WTC11 (cell line): ENCODE results near the gene AQP4. TPM values are rescaled to one million over a fixed set of nuclear protein-coding genes. Genes with fewer than 3 reads are reported as not detected.

ENCODE experiments used
- ATAC-seq: fragments of 200-7000 bp; cut with Tn5 transposase; 2 replicates; pipeline ENCODE4 v1.10.0; 2021; ENCODE audit warnings: mild to moderate bottlenecking, moderate library complexity
- CTCF ChIA-PET: fragments of 300-600 bp; sonication (Branson Sonifier 250); formaldehyde crosslinking; loops from one replicate; lab custom pipeline; 2021; ENCODE audit warnings: antibody characterized with exemption; lab: Charles Lee
- POLR2A ChIA-PET: fragments of 350-600 bp; sonication (Branson Sonifier 250); formaldehyde crosslinking; loops from one replicate; lab custom pipeline; 2021; ENCODE audit warnings: antibody characterized with exemption; lab: Charles Lee
- DNase-seq: peaks from one replicate; pipeline ENCODE4 v3.0.0; 2021; ENCODE audit warnings: low spot score
- H3K27ac Mint-ChIP-seq: 2 replicates; pipeline ENCODE4 v1.8.0; 2021; ENCODE audit warnings: mixed read lengths
- H3K27me3 Mint-ChIP-seq: 2 replicates; pipeline ENCODE4 v1.8.0; 2021; ENCODE audit warnings: low read depth, mild to moderate bottlenecking, moderate library complexity, mixed read lengths
- H3K36me3 Mint-ChIP-seq: 2 replicates; pipeline ENCODE4 v1.8.0; 2021; ENCODE audit warnings: mixed read lengths
- H3K4me1 Mint-ChIP-seq: 2 replicates; pipeline ENCODE4 v1.8.0; 2022; ENCODE audit warnings: mixed read lengths
- H3K4me3 Mint-ChIP-seq: 2 replicates; pipeline ENCODE4 v1.8.0; 2021; ENCODE audit warnings: mild to moderate bottlenecking, moderate library complexity, mixed read lengths
- H3K9me3 Mint-ChIP-seq: 2 replicates; pipeline ENCODE4 v1.8.0; 2021; ENCODE audit warnings: mixed read lengths
- EMX1 ChIP-seq: fragments of 250-450 bp; sonication (Bioruptor Pico); IDR thresholded peaks from 2 replicates; pipeline ENCODE4 v1.8.0; 2021; ENCODE audit warnings: mild to moderate bottlenecking
- FOXK1 ChIP-seq: sonication (generic); formaldehyde crosslinking; IDR thresholded peaks from 2 replicates; pipeline ENCODE4 v1.8.0; 2022; ENCODE audit warnings: mild to moderate bottlenecking, moderate library complexity, missing genetic modification reagents
- JUN ChIP-seq: sonication (generic); formaldehyde crosslinking; IDR thresholded peaks from 2 replicates; pipeline ENCODE4 v1.8.0; 2023; ENCODE audit warnings: mild to moderate bottlenecking, missing genetic modification reagents
- KAT7 ChIP-seq: sonication (generic); formaldehyde crosslinking; IDR thresholded peaks from 2 replicates; pipeline ENCODE4 v1.8.1; 2023; ENCODE audit warnings: missing genetic modification reagents, mild to moderate bottlenecking, borderline replicate concordance
- NFATC4 ChIP-seq: fragments of 250-450 bp; sonication (Bioruptor Pico); IDR thresholded peaks from 2 replicates; pipeline ENCODE4 v1.9.0; 2021; ENCODE audit warnings: mild to moderate bottlenecking
- SMAD4 ChIP-seq: sonication (generic); formaldehyde crosslinking; IDR thresholded peaks from 2 replicates; pipeline ENCODE4 v1.8.0; 2022; ENCODE audit warnings: mild to moderate bottlenecking, missing genetic modification reagents
- TCF7 ChIP-seq: sonication (generic); formaldehyde crosslinking; IDR thresholded peaks from 2 replicates; pipeline ENCODE4 v1.8.0; 2022; ENCODE audit warnings: mild to moderate bottlenecking, low read depth, missing genetic modification reagents, moderate library complexity
- ZNF121 ChIP-seq: sonication (generic); formaldehyde crosslinking; IDR thresholded peaks from 2 replicates; pipeline ENCODE4 v1.8.0; 2023; ENCODE audit warnings: missing genetic modification reagents
- ZNF219 ChIP-seq: sonication (generic); formaldehyde crosslinking; IDR thresholded peaks from 2 replicates; pipeline ENCODE4 v1.8.0; 2023; ENCODE audit warnings: missing genetic modification reagents, mild to moderate bottlenecking, borderline replicate concordance
- total RNA-seq: library from RNA; stranded (reverse); gene quantifications from 3 replicates; pipeline ENCODE4 v1.2.3, GENCODE V29; 2021
- TF ChIP-seq, protein P1 (sequence below): sonication (generic); formaldehyde crosslinking; IDR thresholded peaks from 2 replicates; pipeline ENCODE4 v1.8.0; 2022; ENCODE audit warnings: mild to moderate bottlenecking, missing genetic modification reagents
- TF ChIP-seq, protein P2 (sequence below): fragments of 250-450 bp; sonication (Bioruptor Pico); IDR thresholded peaks from 2 replicates; pipeline ENCODE4 v1.9.0; 2021; ENCODE audit warnings: mild to moderate bottlenecking, borderline replicate concordance
- TF ChIP-seq, protein P3 (sequence below): sonication (generic); formaldehyde crosslinking; IDR thresholded peaks from 2 replicates; pipeline ENCODE4 v1.8.1; 2022; ENCODE audit warnings: missing genetic modification reagents, borderline replicate concordance
- TF ChIP-seq, protein P4 (sequence below): sonication (generic); formaldehyde crosslinking; IDR thresholded peaks from 2 replicates; pipeline ENCODE4 v1.8.0; 2022; ENCODE audit warnings: mild to moderate bottlenecking, missing genetic modification reagents
- TF ChIP-seq, protein P5 (sequence below): fragments of 200-600 bp; IDR thresholded peaks from 2 replicates; pipeline ENCODE4 v1.8.0; 2022; ENCODE audit warnings: antibody characterized with exemption
- TF ChIP-seq, protein P6 (sequence below): sonication (generic); formaldehyde crosslinking; IDR thresholded peaks from 2 replicates; pipeline ENCODE4 v1.8.0; 2023; ENCODE audit warnings: mild to moderate bottlenecking, missing genetic modification reagents

The AQP4 gene
- total RNA-seq, 1 experiment from 2014 or later, result 4.5 TPM

DNA sequence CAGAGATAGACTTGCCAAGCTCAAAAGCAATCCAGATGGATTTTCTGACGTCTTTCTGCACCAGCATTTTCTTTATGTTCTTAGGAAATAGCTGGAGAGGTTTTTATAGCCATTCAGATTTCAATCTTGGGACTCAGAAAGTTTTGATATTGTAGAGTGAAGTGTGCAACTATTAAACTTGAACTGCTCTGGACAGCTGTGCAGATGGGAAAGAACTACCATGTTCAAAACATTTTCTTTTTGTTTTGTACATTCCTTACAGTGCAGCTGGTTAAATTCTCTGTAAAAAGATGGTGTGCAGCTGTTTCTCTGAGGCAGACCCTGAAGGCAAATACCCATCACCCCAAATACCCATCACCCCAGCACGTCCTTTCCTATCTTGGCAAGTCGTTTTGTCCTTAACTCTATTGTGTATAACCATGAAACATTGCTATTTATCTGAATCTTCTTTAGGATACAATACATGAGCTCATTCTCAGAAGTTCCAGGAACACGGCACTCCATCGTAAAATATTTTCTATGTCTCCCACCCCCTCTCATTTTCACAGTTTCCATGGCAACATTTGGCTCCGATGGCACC, 38.8 kb downstream of the AQP4 start:
- Mint-ChIP-seq H3K27ac (no peak overlapping the region), H3K4me3 (no peak overlapping the region), H3K36me3 (no peaks in the 10 kb centered on the region), H3K9me3 (no peaks in the 10 kb centered on the region), H3K4me1 (peaks cover 6% of the 10 kb centered on the region), H3K27me3 (peaks cover 4% of the 10 kb centered on the region; the same call in 1 of the 2 replicates)
- POLR2A ChIA-PET, result no interaction called here
- ATAC-seq, result no peak
- no peak for DNase-seq
- TF ChIP-seq KAT7 (CRISPR knock-in tag), result no peak
- TF ChIP-seq EMX1 (CRISPR knock-in tag), result no peak
- no peak for TF ChIP-seq SMAD4
- CTCF ChIA-PET, result interaction anchor here (1.7 kb wide), 1 partner anchor 23 kb away, joined by 6 read pairs; no protein-coding TSS in a partner anchor

DNA sequence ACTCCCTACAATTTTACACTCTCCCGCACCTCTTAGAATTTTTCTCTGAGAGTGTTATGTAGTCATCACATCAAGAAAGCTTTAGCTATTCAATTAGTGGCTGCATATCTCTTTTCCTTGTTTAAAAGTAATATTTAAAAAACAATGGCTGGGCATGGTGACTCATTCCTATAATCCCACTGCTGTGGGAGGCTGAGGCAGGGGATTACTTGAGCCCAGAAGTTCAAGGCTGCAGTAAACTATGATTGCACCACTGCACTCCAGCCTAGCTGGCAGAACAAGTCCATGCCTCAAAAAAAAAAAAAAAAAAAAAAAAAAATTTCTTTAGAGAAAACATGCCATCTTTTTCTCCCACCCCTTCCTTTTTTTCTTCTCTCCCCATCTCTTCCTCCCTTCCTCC, 44.3 kb downstream of the AQP4 start:
- CTCF ChIA-PET, result interaction anchor here (0.6 kb wide), 2 partner anchors 185 kb away, joined by 3 read pairs; no protein-coding TSS in a partner anchor
- TF ChIP-seq, protein P1, sequence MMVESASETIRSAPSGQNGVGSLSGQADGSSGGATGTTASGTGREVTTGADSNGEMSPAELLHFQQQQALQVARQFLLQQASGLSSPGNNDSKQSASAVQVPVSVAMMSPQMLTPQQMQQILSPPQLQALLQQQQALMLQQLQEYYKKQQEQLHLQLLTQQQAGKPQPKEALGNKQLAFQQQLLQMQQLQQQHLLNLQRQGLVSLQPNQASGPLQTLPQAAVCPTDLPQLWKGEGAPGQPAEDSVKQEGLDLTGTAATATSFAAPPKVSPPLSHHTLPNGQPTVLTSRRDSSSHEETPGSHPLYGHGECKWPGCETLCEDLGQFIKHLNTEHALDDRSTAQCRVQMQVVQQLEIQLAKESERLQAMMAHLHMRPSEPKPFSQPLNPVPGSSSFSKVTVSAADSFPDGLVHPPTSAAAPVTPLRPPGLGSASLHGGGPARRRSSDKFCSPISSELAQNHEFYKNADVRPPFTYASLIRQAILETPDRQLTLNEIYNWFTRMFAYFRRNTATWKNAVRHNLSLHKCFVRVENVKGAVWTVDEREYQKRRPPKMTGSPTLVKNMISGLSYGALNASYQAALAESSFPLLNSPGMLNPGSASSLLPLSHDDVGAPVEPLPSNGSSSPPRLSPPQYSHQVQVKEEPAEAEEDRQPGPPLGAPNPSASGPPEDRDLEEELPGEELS (CRISPR knock-in tag), result no peak
- TF ChIP-seq TCF7 (CRISPR knock-in tag), result no peak
- TF ChIP-seq ZNF219 (CRISPR knock-in tag), result no peak
- no peak overlapping the region for H3K4me3 Mint-ChIP-seq
- no peak for DNase-seq
- H3K27me3 Mint-ChIP-seq, result no peaks in the 10 kb centered on the region
- peaks cover 8% of the 10 kb centered on the region for H3K36me3 Mint-ChIP-seq
- POLR2A ChIA-PET, result no interaction called here
- peaks cover 18% of the 10 kb centered on the region for H3K9me3 Mint-ChIP-seq
- H3K4me1 Mint-ChIP-seq, result peaks cover 11% of the 10 kb centered on the region
- H3K27ac Mint-ChIP-seq, result no peak overlapping the region
- ATAC-seq, result no peak

DNA sequence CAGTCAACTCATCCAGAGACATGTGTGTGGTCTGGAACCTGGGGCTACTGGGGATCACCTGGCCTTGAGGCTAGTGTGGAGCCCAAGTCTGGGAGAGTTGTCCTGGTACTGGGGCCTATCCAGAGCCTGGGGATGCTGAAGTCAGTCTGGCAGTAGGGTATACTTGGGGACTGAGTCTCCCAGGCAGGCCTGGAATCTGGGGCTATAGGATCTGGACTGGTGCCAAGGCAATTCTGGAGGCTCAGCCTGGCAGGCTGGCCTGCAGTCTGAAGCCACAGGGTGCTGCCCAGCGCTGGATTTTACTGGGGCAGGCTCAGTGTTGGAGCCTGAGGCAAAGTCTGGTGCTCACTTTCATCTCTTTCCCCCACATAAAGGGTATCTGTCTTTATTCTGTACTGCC, 46.5 kb downstream of the AQP4 start:
- ChIA-PET CTCF (interaction anchor here (1.3 kb wide), 1 partner anchor 14 kb away, joined by 3 read pairs; no protein-coding TSS in a partner anchor), POLR2A (no interaction called here)

More for the DNA sequence above, 46.5 kb downstream of the AQP4 start:
- no peaks in the 10 kb centered on the region for H3K27me3 Mint-ChIP-seq
- H3K4me3 Mint-ChIP-seq, result no peak overlapping the region
- H3K4me1 Mint-ChIP-seq, result peaks cover 11% of the 10 kb centered on the region
- peaks cover 18% of the 10 kb centered on the region for H3K9me3 Mint-ChIP-seq
- H3K27ac Mint-ChIP-seq, result no peak overlapping the region
- ATAC-seq (no peak; the same call in 1 of the 2 replicates), DNase-seq (no peak)
- no peak for TF ChIP-seq JUN (CRISPR knock-in tag)
- TF ChIP-seq, protein P2, sequence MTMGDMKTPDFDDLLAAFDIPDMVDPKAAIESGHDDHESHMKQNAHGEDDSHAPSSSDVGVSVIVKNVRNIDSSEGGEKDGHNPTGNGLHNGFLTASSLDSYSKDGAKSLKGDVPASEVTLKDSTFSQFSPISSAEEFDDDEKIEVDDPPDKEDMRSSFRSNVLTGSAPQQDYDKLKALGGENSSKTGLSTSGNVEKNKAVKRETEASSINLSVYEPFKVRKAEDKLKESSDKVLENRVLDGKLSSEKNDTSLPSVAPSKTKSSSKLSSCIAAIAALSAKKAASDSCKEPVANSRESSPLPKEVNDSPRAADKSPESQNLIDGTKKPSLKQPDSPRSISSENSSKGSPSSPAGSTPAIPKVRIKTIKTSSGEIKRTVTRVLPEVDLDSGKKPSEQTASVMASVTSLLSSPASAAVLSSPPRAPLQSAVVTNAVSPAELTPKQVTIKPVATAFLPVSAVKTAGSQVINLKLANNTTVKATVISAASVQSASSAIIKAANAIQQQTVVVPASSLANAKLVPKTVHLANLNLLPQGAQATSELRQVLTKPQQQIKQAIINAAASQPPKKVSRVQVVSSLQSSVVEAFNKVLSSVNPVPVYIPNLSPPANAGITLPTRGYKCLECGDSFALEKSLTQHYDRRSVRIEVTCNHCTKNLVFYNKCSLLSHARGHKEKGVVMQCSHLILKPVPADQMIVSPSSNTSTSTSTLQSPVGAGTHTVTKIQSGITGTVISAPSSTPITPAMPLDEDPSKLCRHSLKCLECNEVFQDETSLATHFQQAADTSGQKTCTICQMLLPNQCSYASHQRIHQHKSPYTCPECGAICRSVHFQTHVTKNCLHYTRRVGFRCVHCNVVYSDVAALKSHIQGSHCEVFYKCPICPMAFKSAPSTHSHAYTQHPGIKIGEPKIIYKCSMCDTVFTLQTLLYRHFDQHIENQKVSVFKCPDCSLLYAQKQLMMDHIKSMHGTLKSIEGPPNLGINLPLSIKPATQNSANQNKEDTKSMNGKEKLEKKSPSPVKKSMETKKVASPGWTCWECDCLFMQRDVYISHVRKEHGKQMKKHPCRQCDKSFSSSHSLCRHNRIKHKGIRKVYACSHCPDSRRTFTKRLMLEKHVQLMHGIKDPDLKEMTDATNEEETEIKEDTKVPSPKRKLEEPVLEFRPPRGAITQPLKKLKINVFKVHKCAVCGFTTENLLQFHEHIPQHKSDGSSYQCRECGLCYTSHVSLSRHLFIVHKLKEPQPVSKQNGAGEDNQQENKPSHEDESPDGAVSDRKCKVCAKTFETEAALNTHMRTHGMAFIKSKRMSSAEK (CRISPR knock-in tag), result no peak
- TF ChIP-seq FOXK1 (CRISPR knock-in tag), result no peak
- TF ChIP-seq, protein P3, sequence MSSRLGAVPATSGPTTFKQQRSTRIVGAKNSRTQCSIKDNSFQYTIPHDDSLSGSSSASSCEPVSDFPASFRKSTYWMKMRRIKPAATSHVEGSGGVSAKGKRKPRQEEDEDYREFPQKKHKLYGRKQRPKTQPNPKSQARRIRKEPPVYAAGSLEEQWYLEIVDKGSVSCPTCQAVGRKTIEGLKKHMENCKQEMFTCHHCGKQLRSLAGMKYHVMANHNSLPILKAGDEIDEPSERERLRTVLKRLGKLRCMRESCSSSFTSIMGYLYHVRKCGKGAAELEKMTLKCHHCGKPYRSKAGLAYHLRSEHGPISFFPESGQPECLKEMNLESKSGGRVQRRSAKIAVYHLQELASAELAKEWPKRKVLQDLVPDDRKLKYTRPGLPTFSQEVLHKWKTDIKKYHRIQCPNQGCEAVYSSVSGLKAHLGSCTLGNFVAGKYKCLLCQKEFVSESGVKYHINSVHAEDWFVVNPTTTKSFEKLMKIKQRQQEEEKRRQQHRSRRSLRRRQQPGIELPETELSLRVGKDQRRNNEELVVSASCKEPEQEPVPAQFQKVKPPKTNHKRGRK (CRISPR knock-in tag), result no peak
- TF ChIP-seq NFATC4, result no peak
- TF ChIP-seq, protein P4, sequence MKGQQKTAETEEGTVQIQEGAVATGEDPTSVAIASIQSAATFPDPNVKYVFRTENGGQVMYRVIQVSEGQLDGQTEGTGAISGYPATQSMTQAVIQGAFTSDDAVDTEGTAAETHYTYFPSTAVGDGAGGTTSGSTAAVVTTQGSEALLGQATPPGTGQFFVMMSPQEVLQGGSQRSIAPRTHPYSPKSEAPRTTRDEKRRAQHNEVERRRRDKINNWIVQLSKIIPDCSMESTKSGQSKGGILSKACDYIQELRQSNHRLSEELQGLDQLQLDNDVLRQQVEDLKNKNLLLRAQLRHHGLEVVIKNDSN (CRISPR knock-in tag), result no peak
- TF ChIP-seq ZNF121 (CRISPR knock-in tag), result no peak
- TF ChIP-seq, protein P5, sequence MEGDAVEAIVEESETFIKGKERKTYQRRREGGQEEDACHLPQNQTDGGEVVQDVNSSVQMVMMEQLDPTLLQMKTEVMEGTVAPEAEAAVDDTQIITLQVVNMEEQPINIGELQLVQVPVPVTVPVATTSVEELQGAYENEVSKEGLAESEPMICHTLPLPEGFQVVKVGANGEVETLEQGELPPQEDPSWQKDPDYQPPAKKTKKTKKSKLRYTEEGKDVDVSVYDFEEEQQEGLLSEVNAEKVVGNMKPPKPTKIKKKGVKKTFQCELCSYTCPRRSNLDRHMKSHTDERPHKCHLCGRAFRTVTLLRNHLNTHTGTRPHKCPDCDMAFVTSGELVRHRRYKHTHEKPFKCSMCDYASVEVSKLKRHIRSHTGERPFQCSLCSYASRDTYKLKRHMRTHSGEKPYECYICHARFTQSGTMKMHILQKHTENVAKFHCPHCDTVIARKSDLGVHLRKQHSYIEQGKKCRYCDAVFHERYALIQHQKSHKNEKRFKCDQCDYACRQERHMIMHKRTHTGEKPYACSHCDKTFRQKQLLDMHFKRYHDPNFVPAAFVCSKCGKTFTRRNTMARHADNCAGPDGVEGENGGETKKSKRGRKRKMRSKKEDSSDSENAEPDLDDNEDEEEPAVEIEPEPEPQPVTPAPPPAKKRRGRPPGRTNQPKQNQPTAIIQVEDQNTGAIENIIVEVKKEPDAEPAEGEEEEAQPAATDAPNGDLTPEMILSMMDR, result no peak
- TF ChIP-seq, protein P6, sequence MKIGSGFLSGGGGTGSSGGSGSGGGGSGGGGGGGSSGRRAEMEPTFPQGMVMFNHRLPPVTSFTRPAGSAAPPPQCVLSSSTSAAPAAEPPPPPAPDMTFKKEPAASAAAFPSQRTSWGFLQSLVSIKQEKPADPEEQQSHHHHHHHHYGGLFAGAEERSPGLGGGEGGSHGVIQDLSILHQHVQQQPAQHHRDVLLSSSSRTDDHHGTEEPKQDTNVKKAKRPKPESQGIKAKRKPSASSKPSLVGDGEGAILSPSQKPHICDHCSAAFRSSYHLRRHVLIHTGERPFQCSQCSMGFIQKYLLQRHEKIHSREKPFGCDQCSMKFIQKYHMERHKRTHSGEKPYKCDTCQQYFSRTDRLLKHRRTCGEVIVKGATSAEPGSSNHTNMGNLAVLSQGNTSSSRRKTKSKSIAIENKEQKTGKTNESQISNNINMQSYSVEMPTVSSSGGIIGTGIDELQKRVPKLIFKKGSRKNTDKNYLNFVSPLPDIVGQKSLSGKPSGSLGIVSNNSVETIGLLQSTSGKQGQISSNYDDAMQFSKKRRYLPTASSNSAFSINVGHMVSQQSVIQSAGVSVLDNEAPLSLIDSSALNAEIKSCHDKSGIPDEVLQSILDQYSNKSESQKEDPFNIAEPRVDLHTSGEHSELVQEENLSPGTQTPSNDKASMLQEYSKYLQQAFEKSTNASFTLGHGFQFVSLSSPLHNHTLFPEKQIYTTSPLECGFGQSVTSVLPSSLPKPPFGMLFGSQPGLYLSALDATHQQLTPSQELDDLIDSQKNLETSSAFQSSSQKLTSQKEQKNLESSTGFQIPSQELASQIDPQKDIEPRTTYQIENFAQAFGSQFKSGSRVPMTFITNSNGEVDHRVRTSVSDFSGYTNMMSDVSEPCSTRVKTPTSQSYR (CRISPR knock-in tag), result no peak
- H3K36me3 Mint-ChIP-seq, result peaks cover 8% of the 10 kb centered on the region
